ENCODE data around the gene DAD1. TPM values are rescaled to one million over a fixed set of nuclear protein-coding genes. Genes with fewer than 3 reads are reported as not detected.
A peak's percentile ranks its signal among the peaks of the same experiment; 100 is the strongest.

DAD1 gene
- total and polyA plus RNA-seq, 4 donors = 189 to 299 (median 200) TPM

- no peaks in the 10 kb centered on the region for H3K4me1 ChIP-seq (ENCODE audit: control insufficient read depth, insufficient read depth, low read length)
- H3K27ac ChIP-seq (ENCODE audit: low read depth, low read length) = no peak overlapping the region
- no peaks in the 10 kb centered on the region for H3K36me3 ChIP-seq (ENCODE audit: control insufficient read depth, insufficient read depth, low read length)
- H3K4me3 ChIP-seq (ENCODE audit: low read depth, low read length) = no peak overlapping the region
- DNase-seq (ENCODE audit: low read depth in 4 of 6, low spot score in 6 of 6) = no peak
- no peaks in the 10 kb centered on the region for H3K9me3 ChIP-seq (ENCODE audit: control insufficient read depth, insufficient read depth, low read length)
- no peaks in the 10 kb centered on the region for H3K27me3 ChIP-seq (ENCODE audit: control insufficient read depth, insufficient read depth, low read length)
- WGBS (ENCODE audit: insufficient coverage) = 80% methylated on average over 2 of the region's 5 CpGs
These were observed 62.8 kb downstream of the DAD1 start for GRCh38 chr14:22526218-22526617.

- H3K27me3 ChIP-seq (ENCODE audit: control insufficient read depth, insufficient read depth, low read length) = no peaks in the 10 kb centered on the region
- H3K27ac ChIP-seq (ENCODE audit: low read depth, low read length) = no peak overlapping the region
- H3K4me1 ChIP-seq (ENCODE audit: control insufficient read depth, insufficient read depth, low read length) = peaks cover 2% of the 10 kb centered on the region
- no peaks in the 10 kb centered on the region for H3K36me3 ChIP-seq (ENCODE audit: control insufficient read depth, insufficient read depth, low read length)
- no peaks in the 10 kb centered on the region for H3K9me3 ChIP-seq (ENCODE audit: control insufficient read depth, insufficient read depth, low read length)
- DNase-seq (ENCODE audit: low read depth in 4 of 6, low spot score in 6 of 6) = no peak
- H3K4me3 ChIP-seq (ENCODE audit: low read depth, low read length) = no peak overlapping the region
These were observed 64.3 kb downstream of the DAD1 start for GRCh38 chr14:22524784-22525161.

DNA sequence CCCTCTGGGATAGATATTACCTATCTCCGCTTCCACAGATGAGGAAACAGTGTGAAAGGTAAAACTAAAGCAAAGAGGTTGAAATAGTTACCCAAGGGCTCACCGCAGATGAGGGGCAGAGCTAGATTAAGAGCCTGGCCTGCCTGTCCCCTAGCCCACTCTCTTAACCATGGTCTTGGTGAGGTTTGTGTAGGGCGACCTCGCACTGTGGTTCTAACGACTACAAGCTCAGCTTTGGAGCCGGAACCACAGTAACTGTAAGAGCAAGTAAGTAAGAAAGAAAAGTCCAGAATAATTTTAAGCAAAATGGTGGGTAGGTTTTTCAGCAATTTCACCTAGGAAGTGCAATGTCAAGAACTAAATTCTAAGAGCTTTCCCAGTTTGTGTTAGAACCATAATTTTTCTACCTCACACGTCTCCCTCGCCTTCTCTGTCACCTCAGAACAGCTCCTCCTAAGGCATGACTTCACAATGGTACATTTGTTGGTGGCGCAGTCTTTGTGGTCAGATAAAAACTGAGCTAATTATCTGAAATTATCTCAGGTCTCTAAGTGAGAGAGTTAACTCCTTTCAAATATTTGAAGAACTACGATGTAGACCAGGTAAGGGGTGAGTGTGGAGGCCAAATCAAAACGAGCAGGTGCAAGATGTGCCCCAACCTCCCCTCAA, 64.8 kb downstream of the DAD1 start:
- peaks cover 6% of the 10 kb centered on the region for H3K4me1 ChIP-seq (ENCODE audit: control insufficient read depth, insufficient read depth, low read length)
- no peaks in the 10 kb centered on the region for H3K27me3 ChIP-seq (ENCODE audit: control insufficient read depth, insufficient read depth, low read length)
- WGBS (ENCODE audit: insufficient coverage) = 96% methylated on average over 4 of the region's 11 CpGs
- H3K27ac ChIP-seq (ENCODE audit: low read depth, low read length) = no peak overlapping the region
- H3K4me3 ChIP-seq (ENCODE audit: low read depth, low read length) = no peak overlapping the region
- no peak for DNase-seq (ENCODE audit: low read depth in 4 of 6, low spot score in 6 of 6)
- H3K9me3 ChIP-seq (ENCODE audit: control insufficient read depth, insufficient read depth, low read length) = no peaks in the 10 kb centered on the region
- H3K36me3 ChIP-seq (ENCODE audit: control insufficient read depth, insufficient read depth, low read length) = no peaks in the 10 kb centered on the region

DNA sequence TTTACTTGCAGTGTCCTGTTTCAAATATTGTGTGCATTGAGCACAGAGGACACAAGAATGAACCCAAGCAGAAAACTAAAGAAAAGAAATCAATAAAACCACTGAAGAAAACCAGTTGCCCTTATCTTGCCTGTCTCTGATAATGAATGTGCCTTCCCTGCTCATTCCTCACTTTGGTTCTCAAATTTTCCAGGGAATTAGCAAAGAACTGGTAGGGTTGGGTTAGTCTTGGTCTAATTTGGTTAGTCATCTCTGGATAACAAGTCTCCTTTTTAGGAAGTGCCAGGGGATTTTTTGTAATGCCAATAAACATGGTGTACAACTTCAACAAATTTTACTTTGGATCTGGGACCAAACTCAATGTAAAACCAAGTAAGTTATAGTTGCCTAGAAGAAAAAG, 65.7 kb downstream of the DAD1 start:
- H3K27me3 ChIP-seq (ENCODE audit: control insufficient read depth, insufficient read depth, low read length) = no peaks in the 10 kb centered on the region
- H3K4me1 ChIP-seq (ENCODE audit: control insufficient read depth, insufficient read depth, low read length) = peaks cover 9% of the 10 kb centered on the region
- no peaks in the 10 kb centered on the region for H3K9me3 ChIP-seq (ENCODE audit: control insufficient read depth, insufficient read depth, low read length)
- no peaks in the 10 kb centered on the region for H3K36me3 ChIP-seq (ENCODE audit: control insufficient read depth, insufficient read depth, low read length)
- no peak for DNase-seq (ENCODE audit: low read depth in 4 of 6, low spot score in 6 of 6)
- no peak overlapping the region for H3K4me3 ChIP-seq (ENCODE audit: low read depth, low read length)
- no peak overlapping the region for H3K27ac ChIP-seq (ENCODE audit: low read depth, low read length)

- no CpG with 5 or more reads among the region's 1 CpG for WGBS (ENCODE audit: insufficient coverage)
These were observed 66.5 kb downstream of the DAD1 start for GRCh38 chr14:22522466-22522957.

DNA sequence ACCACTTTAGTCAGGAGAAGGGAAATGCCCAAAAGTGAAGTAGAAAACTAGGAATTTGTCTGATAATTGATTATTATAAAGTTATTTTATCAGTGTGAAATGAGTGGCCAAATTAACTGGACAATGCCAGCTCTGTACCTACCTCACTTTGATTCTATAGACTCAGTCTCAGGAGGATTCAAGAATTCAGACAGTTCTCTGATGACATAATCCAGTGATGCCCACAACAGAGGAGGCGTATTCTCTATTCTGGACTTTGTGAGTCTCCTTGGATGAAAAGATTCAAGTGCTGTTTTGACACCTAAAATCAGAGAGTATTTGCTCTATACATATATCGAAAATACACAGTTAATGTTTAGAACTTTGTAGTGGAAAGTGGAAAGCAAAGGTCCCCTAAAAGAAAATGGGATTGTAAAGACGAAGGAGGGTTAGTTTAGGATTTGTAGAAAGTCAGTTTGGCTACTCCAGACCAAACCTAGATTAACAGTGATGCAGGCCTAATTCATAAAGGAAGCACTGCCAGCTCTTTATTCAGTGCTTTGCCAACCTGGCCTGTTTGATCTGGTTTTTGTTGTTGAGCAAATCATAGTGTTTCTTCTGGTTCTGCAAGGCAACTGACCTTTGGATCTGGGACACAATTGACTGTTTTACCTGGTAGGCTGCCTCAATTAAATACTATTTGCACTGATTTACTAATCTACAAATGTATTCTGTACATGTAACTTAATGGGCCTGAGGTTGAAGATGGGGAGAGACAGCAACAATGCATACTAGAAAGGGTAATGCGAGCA, 67.4 kb downstream of the DAD1 start:
- H3K4me1 ChIP-seq (ENCODE audit: control insufficient read depth, insufficient read depth, low read length) = peaks cover 21% of the 10 kb centered on the region
- no peaks in the 10 kb centered on the region for H3K36me3 ChIP-seq (ENCODE audit: control insufficient read depth, insufficient read depth, low read length)
- 94% methylated on average over 2 of the region's 4 CpGs for WGBS (ENCODE audit: insufficient coverage)
- no peak overlapping the region for H3K27ac ChIP-seq (ENCODE audit: low read depth, low read length)
- no peak overlapping the region for H3K4me3 ChIP-seq (ENCODE audit: low read depth, low read length)
- H3K27me3 ChIP-seq (ENCODE audit: control insufficient read depth, insufficient read depth, low read length) = no peaks in the 10 kb centered on the region
- no peaks in the 10 kb centered on the region for H3K9me3 ChIP-seq (ENCODE audit: control insufficient read depth, insufficient read depth, low read length)
- DNase-seq (ENCODE audit: low read depth in 4 of 6, low spot score in 6 of 6) = no peak

More at GRCh38 chr14:22522466-22522957, 66.5 kb downstream of the DAD1 start:
- Histone ChIP-seq H3K27ac (ENCODE audit: low read depth, low read length) (no peak overlapping the region), H3K4me3 (ENCODE audit: low read depth, low read length) (no peak overlapping the region), H3K27me3 (ENCODE audit: control insufficient read depth, insufficient read depth, low read length) (no peaks in the 10 kb centered on the region), H3K36me3 (ENCODE audit: control insufficient read depth, insufficient read depth, low read length) (no peaks in the 10 kb centered on the region), H3K4me1 (ENCODE audit: control insufficient read depth, insufficient read depth, low read length) (peaks cover 15% of the 10 kb centered on the region), H3K9me3 (ENCODE audit: control insufficient read depth, insufficient read depth, low read length) (no peaks in the 10 kb centered on the region)
- peak in 1 of 6 donors; percentile 70 for DNase-seq (ENCODE audit: low read depth in 4 of 6, low spot score in 6 of 6)

DNA sequence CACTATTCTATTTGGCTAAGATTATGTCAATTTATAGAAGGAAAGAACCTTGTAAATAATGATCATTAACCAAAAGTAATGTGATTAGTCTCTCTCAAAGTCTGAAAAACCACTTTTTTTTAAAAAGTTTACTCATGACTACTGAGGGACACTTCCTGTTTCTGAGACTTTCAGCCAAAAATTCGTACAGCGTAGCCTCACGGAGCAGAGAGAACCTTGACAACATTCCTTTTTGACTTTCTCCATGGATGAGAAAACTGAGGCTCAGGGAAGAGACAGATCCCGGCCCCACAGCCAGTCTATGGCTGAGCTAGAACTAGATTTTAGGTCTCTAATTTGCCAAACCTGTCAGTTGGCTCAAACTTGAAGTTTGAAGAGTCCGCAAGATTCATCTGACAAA, 68.2 kb downstream of the DAD1 start:
- 91% methylated on average over 5 of the region's 5 CpGs for WGBS (ENCODE audit: insufficient coverage)

GRCh38 chr14:22519877-22520685, 68.9 kb downstream of the DAD1 start:
- peak in 1 of 6 donors; percentile 79 for DNase-seq (ENCODE audit: low read depth in 4 of 6, low spot score in 6 of 6)
- no peaks in the 10 kb centered on the region for H3K36me3 ChIP-seq (ENCODE audit: control insufficient read depth, insufficient read depth, low read length)
- peaks cover 21% of the 10 kb centered on the region for H3K4me1 ChIP-seq (ENCODE audit: control insufficient read depth, insufficient read depth, low read length)
- no peaks in the 10 kb centered on the region for H3K9me3 ChIP-seq (ENCODE audit: control insufficient read depth, insufficient read depth, low read length)
- no peak overlapping the region for H3K4me3 ChIP-seq (ENCODE audit: low read depth, low read length)
- WGBS (ENCODE audit: insufficient coverage) = 65% methylated on average over 5 of the region's 6 CpGs
- H3K27ac ChIP-seq (ENCODE audit: low read depth, low read length) = no peak overlapping the region
- H3K27me3 ChIP-seq (ENCODE audit: control insufficient read depth, insufficient read depth, low read length) = no peaks in the 10 kb centered on the region

More for the DNA sequence above, 68.2 kb downstream of the DAD1 start:
- DNase-seq (ENCODE audit: low read depth in 4 of 6, low spot score in 6 of 6) = no peak
- Histone ChIP-seq H3K36me3 (ENCODE audit: control insufficient read depth, insufficient read depth, low read length) (no peaks in the 10 kb centered on the region), H3K27ac (ENCODE audit: low read depth, low read length) (no peak overlapping the region), H3K4me3 (ENCODE audit: low read depth, low read length) (no peak overlapping the region), H3K4me1 (ENCODE audit: control insufficient read depth, insufficient read depth, low read length) (peaks cover 21% of the 10 kb centered on the region), H3K9me3 (ENCODE audit: control insufficient read depth, insufficient read depth, low read length) (no peaks in the 10 kb centered on the region), H3K27me3 (ENCODE audit: control insufficient read depth, insufficient read depth, low read length) (no peaks in the 10 kb centered on the region)

DNA sequence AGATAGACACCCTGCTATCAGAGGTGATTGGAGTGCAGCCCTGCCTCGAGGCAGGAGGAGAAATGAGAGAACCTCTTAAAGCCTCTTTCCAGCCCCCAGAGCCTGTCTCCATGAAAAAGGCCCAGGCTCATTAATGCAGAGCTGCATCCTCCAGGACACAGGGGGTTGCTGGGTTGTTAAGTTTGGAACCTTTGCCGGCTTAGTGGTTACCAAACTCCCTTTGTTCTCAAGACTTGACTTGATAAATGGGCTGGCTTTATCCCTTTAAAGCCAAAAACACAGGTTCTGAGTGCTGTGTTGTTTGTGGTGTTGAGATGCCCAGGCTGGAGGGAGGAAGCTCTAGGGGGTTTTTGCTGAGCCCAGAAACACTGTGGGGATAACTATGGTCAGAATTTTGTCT, 71.0 kb downstream of the DAD1 start:
- 0% methylated on average over 1 of the region's 2 CpGs for WGBS (ENCODE audit: insufficient coverage)
- peak in 2 of 6 donors; percentile 63 to 67 for DNase-seq (ENCODE audit: low read depth in 4 of 6, low spot score in 6 of 6)
- Histone ChIP-seq H3K36me3 (ENCODE audit: control insufficient read depth, insufficient read depth, low read length) (no peaks in the 10 kb centered on the region), H3K4me3 (ENCODE audit: low read depth, low read length) (no peak overlapping the region), H3K27ac (ENCODE audit: low read depth, low read length) (no peak overlapping the region), H3K27me3 (ENCODE audit: control insufficient read depth, insufficient read depth, low read length) (no peaks in the 10 kb centered on the region), H3K4me1 (ENCODE audit: control insufficient read depth, insufficient read depth, low read length) (peaks cover 24% of the 10 kb centered on the region), H3K9me3 (ENCODE audit: control insufficient read depth, insufficient read depth, low read length) (no peaks in the 10 kb centered on the region)

Data from spinal cord (tissue), 10 donors.